CD4-positive, alpha-beta T cell treated with Interleukin-1 beta for 1 hour (primary cell): ENCODE data around the gene GPR15LG.

Experiments
- DNase-seq, 2 donors: peaks; one replicate each; pipeline ENCODE4 v3.0.0-alpha.2; 2020 to 2022

Gene GPR15LG

GRCh38 chr10:84194424-84195043, 20.9 kb downstream of the GPR15LG start, which contains the start of gene CDHR1:
Gene CDHR1 (plus strand): TSS chr10:84194537. CDS start chr10:84194761, 224 bp downstream.
- peak; percentile 62 to 63 for DNase-seq

- DNase-seq, result no peak
These were observed 21.6 kb downstream of the GPR15LG start for GRCh38 chr10:84195044-84195830.

GRCh38 chr10:84196083-84196482, 22.5 kb downstream of the GPR15LG start:
- DNase-seq, result no peak

DNA sequence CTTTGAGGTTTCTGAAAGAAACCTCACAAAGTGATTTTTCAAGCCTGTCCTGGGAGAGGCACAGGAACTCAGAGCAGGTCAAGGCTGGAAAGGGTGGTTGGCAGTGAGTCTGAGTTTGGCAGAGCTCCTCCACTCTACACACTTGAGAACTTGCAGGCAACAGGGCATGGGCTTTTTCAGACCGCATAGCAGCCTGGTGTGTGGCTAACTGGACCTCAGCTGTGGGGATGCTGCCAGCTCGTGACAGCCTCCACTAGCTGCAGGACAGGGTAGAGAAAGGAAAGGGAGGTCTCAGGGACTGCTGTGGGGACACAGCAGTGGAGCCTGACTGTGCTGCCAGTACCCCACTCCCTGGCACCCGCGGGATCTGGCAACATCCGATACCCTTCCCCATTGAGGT, 23.3 kb downstream of the GPR15LG start:
- no peak for DNase-seq

- no peak for DNase-seq
These were observed 24.0 kb downstream of the GPR15LG start for GRCh38 chr10:84197643-84198042.

DNA sequence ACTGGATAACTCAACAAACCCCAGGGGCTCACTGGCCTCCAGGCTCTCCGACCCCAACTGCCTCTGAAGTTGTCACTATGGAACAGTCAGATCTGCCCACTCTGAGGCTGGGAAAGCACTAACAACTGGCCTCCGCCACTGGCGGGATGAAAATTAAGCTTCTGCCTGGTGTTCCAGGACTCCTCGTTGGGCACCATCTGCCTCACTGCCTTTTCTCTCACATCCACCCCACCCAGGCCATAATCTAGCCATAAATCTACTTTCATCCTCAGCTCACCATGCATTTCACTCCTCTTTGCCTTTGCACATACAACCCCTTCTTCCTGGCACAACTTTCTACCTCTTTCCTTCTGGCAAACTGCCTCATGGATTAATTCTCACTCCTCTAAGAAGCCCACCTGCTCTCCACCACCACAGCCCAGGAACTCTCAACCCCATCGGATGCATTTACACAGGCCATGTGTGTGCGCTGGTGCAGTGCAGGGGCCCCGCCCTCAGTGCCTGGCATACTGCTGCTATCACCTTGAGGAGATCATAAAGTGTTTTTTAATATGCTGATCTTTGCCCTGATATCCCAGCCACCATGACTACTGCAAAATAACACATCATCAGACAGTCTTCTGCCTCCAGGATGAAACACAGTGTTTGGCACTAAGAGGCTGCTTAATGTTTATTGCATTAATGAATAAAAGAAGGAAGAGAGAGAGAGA, 24.8 kb downstream of the GPR15LG start:
- no peak for DNase-seq

DNA sequence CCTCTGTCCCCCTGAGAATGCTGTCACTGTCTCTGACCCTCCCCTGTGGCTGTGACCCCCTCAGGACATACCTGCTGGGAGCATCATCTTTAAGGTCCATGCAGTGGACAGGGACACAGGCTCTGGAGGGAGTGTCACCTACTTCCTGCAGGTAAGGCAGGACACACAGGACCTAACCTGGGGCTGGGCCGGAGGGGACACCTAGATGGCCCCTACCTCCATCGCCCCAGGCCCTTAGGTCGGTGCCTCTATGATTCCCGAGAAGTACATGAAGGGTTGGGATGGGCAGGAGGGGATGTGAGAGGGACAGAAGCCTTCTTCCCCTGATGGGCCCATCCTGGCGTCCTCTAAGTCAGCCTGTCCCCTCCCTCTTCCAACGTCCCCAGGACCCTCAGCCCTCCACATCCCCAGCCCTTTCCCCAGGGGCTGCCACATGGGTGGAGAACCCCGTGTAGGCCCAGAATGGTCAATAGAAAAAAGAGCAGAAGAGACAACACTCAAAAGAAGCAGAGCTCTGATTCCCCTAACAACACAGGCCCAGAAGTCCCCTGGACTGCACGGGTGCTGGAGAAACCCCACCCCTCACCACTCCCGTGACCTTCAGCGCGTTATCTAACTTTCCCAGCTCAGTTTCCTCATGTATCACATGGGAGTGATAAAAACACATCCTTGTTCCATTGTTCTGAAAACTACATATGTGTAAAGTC, 27.1 kb downstream of the GPR15LG start:
- no peak for DNase-seq

DNA sequence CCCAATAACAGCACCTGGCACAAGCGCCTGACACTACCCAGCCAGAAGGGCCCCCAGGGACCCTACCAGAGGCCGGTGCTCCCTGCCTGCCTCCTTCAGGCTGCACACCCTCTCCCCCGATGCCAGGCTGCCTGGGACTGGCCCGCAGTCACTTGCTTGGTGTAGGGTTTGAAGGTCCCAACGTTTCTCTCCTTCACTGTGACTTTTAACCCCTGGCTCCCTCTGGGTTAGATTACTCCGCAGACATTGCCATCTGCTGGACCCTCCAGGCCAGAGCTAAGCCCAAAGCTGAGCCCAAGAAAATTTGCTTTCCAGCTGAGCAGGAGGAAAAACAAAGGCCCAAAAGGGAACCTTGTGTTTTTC, 27.6 kb downstream of the GPR15LG start:
- no peak for DNase-seq

DNA sequence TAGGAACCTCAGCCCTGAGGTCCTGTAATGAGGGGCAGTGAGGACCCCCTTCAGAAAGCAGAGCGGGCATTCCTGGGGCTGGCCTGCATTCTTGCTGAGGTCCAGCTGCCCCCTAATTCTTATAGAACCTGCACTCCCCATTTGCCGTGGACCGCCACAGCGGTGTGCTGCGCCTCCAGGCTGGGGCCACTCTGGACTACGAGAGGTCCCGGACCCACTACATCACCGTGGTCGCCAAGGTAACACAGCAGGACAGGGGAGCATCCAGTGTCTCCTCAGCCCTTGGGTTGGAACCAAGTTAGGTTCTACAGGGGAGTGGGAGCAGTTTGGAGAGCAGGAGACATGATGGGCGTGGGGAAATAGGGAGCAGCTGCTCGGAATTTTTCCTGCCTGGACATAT, 28.1 kb downstream of the GPR15LG start:
- no peak for DNase-seq

DNA sequence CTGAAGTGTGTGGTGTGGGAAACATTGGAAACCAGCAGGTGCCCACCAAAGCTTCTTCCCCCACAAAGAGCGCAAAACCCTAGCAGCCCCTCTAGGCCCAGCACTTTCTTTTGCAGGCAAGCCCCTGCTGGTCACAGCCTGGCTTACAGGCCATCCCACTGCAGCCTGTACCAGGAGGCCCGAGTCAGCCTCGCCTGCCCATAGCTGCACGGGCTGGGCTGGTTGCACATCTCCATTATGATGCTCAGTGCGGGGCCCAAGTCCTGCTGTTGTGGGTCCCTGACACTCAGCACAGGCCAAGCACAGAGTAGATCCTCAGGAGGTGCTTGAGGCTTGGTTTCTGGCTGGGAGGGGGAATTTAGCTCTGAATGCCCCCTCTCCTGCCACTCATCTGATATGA, 28.7 kb downstream of the GPR15LG start:
- no peak for DNase-seq

DNA sequence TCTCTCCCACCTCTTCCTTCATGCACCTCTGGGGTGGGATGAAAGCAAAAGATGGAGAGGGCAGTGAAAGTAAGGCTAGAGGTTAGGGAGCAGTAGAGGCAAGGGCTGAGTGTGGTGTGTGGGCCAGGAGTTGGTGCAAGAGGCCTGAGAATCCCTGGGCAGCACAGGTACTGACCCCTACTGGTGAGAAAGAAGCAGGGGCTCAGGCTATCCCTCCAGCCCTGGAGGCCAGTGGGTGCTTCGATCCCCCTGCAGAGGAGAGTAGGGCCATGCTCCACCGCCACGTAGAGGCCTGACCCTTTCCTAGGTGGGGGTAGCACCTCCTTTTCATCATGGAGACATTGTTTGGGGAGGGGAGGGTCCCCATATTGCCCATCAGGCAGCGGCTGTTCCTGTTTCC, 30.5 kb downstream of the GPR15LG start:
- no peak for DNase-seq

DNA sequence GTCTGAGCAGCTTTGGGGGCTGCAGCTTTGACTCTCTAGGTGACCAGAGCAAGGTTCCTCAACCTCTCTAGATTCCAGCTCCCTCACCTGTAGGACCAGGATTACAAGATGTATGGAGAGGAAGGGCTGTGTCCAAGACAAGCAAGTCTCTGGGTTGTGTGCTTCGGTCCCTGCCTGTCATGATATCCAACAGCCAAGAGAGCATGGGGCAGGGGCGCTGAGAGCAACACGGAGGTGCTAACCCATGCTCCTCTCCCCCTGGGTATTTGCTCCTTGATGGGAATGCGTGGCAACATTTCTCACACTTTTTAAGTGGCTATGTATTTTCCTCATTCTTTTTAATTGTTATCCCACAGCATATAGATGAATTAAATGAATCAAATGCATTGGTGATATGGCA, 31.0 kb downstream of the GPR15LG start:
- no peak for DNase-seq

DNA sequence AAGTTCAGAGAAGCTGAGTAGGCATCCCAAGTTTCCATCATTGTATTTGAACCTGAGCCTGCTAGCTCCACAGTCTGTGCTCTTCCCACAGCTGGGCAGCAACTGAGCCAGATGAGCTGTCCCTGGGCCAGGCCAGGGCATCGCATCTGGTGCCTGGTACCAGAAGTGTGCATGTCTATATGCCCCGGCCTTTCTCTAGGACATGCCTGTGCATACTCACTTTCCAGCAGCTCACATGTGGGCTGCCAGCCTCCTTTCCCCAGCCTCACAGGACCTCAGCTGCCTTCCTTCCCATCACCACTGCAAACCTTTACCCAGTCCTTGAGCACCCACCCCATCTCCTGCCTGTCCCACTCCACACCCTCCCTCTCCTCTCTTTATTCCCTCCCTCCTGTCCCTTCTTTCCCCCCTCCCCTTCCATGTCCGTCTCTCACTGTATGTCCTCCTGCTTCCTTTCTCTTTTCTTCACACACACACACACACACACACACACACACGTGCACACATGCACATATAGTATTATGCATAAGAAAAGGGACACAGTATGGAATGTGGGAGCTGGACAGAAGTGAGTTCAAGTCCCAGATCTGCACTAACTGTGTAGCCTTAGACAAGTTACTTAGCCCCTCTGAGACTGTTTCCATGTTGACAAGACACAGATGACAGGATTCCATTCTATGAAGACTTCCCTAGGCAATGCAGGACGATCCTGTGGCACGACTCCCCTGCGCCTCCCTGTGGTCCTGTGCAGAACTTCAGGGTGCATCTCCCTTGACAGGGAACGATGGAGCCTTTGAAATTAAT, 31.6 kb downstream of the GPR15LG start:
- peak; percentile 58 to 60 for DNase-seq

- no peak for DNase-seq
These were observed 32.4 kb downstream of the GPR15LG start for GRCh38 chr10:84205853-84206525.

GRCh38 chr10:84208023-84208422, 34.4 kb downstream of the GPR15LG start:
- DNase-seq, result no peak

- DNase-seq, result no peak
These were observed 38.0 kb downstream of the GPR15LG start for GRCh38 chr10:84211566-84211965.

- DNase-seq, result no peak
These were observed 38.4 kb downstream of the GPR15LG start for GRCh38 chr10:84212014-84212413.

GRCh38 chr10:84213076-84213475, 39.5 kb downstream of the GPR15LG start:
- DNase-seq, result no peak

GRCh38 chr10:84214046-84214572, 40.5 kb downstream of the GPR15LG start:
- no peak for DNase-seq

- DNase-seq, result peak in 1 of 2 donors; percentile 47
These were observed 41.1 kb downstream of the GPR15LG start for GRCh38 chr10:84214612-84215235.

GRCh38 chr10:84216834-84217233, 43.2 kb downstream of the GPR15LG start:
- DNase-seq, result no peak
